CD4-positive, alpha-beta T cell treated with Interferon alpha-2 for 1 hour (primary cell): ENCODE measurements around the gene MDC1.
"Not testable (repeated sequence)": the region's sequence is repeated elsewhere in the genome, so short reads cannot be mapped to it uniquely, and the experiment has no call there.

ENCODE experiments used
- DNase-seq, 2 donors: peaks; one replicate each; pipeline ENCODE4 v3.0.0-alpha.2; 2020 to 2022

Gene MDC1

GRCh38 chr6:30723843-30724741 lies 7.0 kb upstream of the MDC1 start:
- not testable (repeated sequence) for DNase-seq

GRCh38 chr6:30723159-30723842 lies 6.2 kb upstream of the MDC1 start:
- not testable (repeated sequence) for DNase-seq

GRCh38 chr6:30722280-30723112 lies 5.4 kb upstream of the MDC1 start:
- DNase-seq = peak; percentile 80 to 88

- DNase-seq = peak in 1 of 2 donors; percentile 29
These were observed 4.9 kb upstream of the MDC1 start for GRCh38 chr6:30722025-30722279.

- peak; percentile 93 to 96 for DNase-seq
These were observed 4.3 kb upstream of the MDC1 start for GRCh38 chr6:30721198-30722024.

GRCh38 chr6:30720738-30721197 lies 3.7 kb upstream of the MDC1 start:
- peak; percentile 51 to 58 for DNase-seq

GRCh38 chr6:30719791-30720737 lies 3.0 kb upstream of the MDC1 start, which contains the start of gene TUBB:
Gene TUBB, plus strand, starts transcription at chr6:30720352. Its CDS starts 155 bp downstream, at chr6:30720507.
- peak; percentile 95 to 96 for DNase-seq

- DNase-seq = no peak
These were observed 2.3 kb upstream of the MDC1 start for GRCh38 chr6:30719356-30719755.

GRCh38 chr6:30717845-30718720 lies 1.0 kb upstream of the MDC1 start:
- DNase-seq = not testable (repeated sequence)

GRCh38 chr6:30716879-30717128 lies 277 bp downstream of the MDC1 start:
- DNase-seq = no peak

- DNase-seq = no peak
These were observed 2.8 kb downstream of the MDC1 start for GRCh38 chr6:30714263-30714662.

- DNase-seq = no peak
These were observed 4.6 kb downstream of the MDC1 start for GRCh38 chr6:30712441-30712945.

- no peak for DNase-seq
These were observed 5.2 kb downstream of the MDC1 start for GRCh38 chr6:30711758-30712380.

- no peak for DNase-seq
These were observed 7.8 kb downstream of the MDC1 start for GRCh38 chr6:30709101-30709868.

- DNase-seq = no peak
These were observed 9.7 kb downstream of the MDC1 start for GRCh38 chr6:30707281-30707850.

- no peak for DNase-seq
These were observed 11.5 kb downstream of the MDC1 start for GRCh38 chr6:30705620-30706019.

- no peak for DNase-seq
These were observed 13.3 kb downstream of the MDC1 start for GRCh38 chr6:30703821-30704220.

GRCh38 chr6:30703011-30703410 lies 14.1 kb downstream of the MDC1 start:
- no peak for DNase-seq
